H1 (cell line): Measurements from ENCODE around the gene HOOK1. TPM values are rescaled to one million over a fixed set of nuclear protein-coding genes. Genes with fewer than 3 reads are reported as not detected.

ENCODE experiments used
- CTCF ChIA-PET: fragments of 300-600 bp; sonication (Branson Sonifier 250); formaldehyde crosslinking; loops from one replicate; lab custom pipeline; 2021; ENCODE audit not compliant: partially characterized antibody; lab: Charles Lee
- POLR2A ChIA-PET: fragments of 300-600 bp; sonication (Branson Sonifier 250); formaldehyde crosslinking; loops from one replicate; lab custom pipeline; 2021; ENCODE audit warnings: inconsistent platforms; ENCODE audit not compliant: partially characterized antibody; lab: Charles Lee
- DNase-seq, 2 experiments: peaks; one replicate each; pipeline versions ENCODE4 v3.0.0 to v3.0.0-alpha.2; 2010 to 2022; ENCODE audit warnings: low spot score in 2 of 2, low read depth in 1 of 2, mixed read lengths in 1 of 2
- FAIRE-seq: peaks from 2 replicates; lab custom pipeline; 2011; peaks lifted over from hg19 to GRCh38; lab: Jason Lieb, UNC
- H2AFZ ChIP-seq: 2 replicates; pipeline ENCODE4 v1.8.1; 2012; ENCODE audit warnings: low read length, inconsistent platforms
- H2AK5ac ChIP-seq: 2 replicates; pipeline ENCODE4 v1.6.1; 2013; ENCODE audit warnings: low read depth, low read length
- H2BK120ac ChIP-seq: replicated peaks from 2 replicates; pipeline ENCODE3; 2013; ENCODE audit warnings: low read depth, low read length, inconsistent platforms
- H2BK12ac ChIP-seq: 2 replicates; pipeline ENCODE4 v1.6.1; 2013; ENCODE audit warnings: low read depth, low read length
- H2BK15ac ChIP-seq: 2 replicates; pipeline ENCODE4 v1.6.1; 2013; ENCODE audit warnings: low read length
- H2BK20ac ChIP-seq: 2 replicates; pipeline ENCODE4 v1.6.1; 2013; ENCODE audit warnings: low read length
- H2BK5ac ChIP-seq: 2 replicates; pipeline ENCODE4 v1.6.1; 2013; ENCODE audit warnings: low read depth, low read length
- H3K14ac ChIP-seq: 2 replicates; pipeline ENCODE4 v1.6.1; 2013; ENCODE audit warnings: inconsistent platforms; ENCODE audit not compliant: insufficient read length
- H3K18ac ChIP-seq: 2 replicates; pipeline ENCODE4 v1.6.1; 2013; ENCODE audit warnings: low read length; ENCODE audit errors: extremely low read depth
- H3K23ac ChIP-seq: 2 replicates; pipeline ENCODE4 v1.6.1; 2013; ENCODE audit warnings: inconsistent platforms; ENCODE audit not compliant: insufficient read length
- H3K23me2 ChIP-seq: 2 replicates; pipeline ENCODE4 v1.6.1; 2013; ENCODE audit warnings: low read depth, low read length
- H3K27ac ChIP-seq: 2 replicates; pipeline ENCODE4 v1.6.1; 2011; ENCODE audit warnings: low read depth, low read length, inconsistent platforms
- H3K27me3 ChIP-seq, 4 experiments: replicated peaks in 1 of 4; 1 replicate in 1 of 4; 2 replicates in 3 of 4; pipeline versions ENCODE4 v1.6.1 to v1.8.1; 2011 to 2013; ENCODE audit warnings: low read length in 3 of 4, mild to moderate bottlenecking in 3 of 4, inconsistent platforms in 2 of 4, mixed read lengths in 2 of 4, moderate library complexity in 1 of 4; ENCODE audit not compliant: control insufficient read depth in 3 of 4, insufficient read depth in 3 of 4; ENCODE audit errors: extremely low read depth in 1 of 4
- H3K36me3 ChIP-seq, 4 experiments: 2 replicates each; pipeline versions ENCODE4 v1.6.1 to v1.8.1; 2011 to 2013; ENCODE audit warnings: mild to moderate bottlenecking in 4 of 4, low read length in 3 of 4, moderate library complexity in 2 of 4, control low read depth in 1 of 4, inconsistent platforms in 1 of 4; ENCODE audit not compliant: insufficient read depth in 4 of 4, control insufficient read depth in 2 of 4
- H3K4ac ChIP-seq: replicated peaks from 2 replicates; pipeline ENCODE3; 2013; ENCODE audit warnings: low read length, low read depth, mixed read lengths, inconsistent platforms; ENCODE audit not compliant: insufficient read length
- H3K4me1 ChIP-seq, 4 experiments: replicated peaks in 1 of 4; 1 replicate in 1 of 4; 2 replicates in 3 of 4; pipeline versions ENCODE4 v1.6.1 to v1.8.1; 2011 to 2013; ENCODE audit warnings: low read length in 3 of 4, inconsistent platforms in 2 of 4, mixed read lengths in 1 of 4; ENCODE audit not compliant: insufficient read depth in 4 of 4, control insufficient read depth in 3 of 4
- H3K4me2 ChIP-seq, 2 experiments: 2 replicates each; pipeline versions ENCODE4 v1.6.1 to v1.8.1; 2011 to 2013; ENCODE audit warnings: low read depth in 2 of 2, low read length in 2 of 2, control low read depth in 1 of 2, inconsistent platforms in 1 of 2, mild to moderate bottlenecking in 1 of 2; ENCODE audit not compliant: insufficient read depth in 1 of 2
- H3K4me3 ChIP-seq, 4 experiments: fragments of 200-600, 300-600 bp in 1 of 4; sonication (generic), shearing (Covaris generic), sonication (Bioruptor Twin) in 1 of 4; 2 replicates each; pipeline versions ENCODE4 v1.5.1 to v1.8.1; 2011 to 2016; ENCODE audit warnings: low read length in 4 of 4, low read depth in 3 of 4, control low read depth in 2 of 4, inconsistent platforms in 2 of 4, mild to moderate bottlenecking in 2 of 4, mixed read lengths in 1 of 4, moderate library complexity in 1 of 4; ENCODE audit not compliant: insufficient read depth in 2 of 4; ENCODE audit errors: extremely low read depth in 1 of 4
- H3K56ac ChIP-seq: replicated peaks from 2 replicates; pipeline ENCODE3; 2013; ENCODE audit warnings: low read depth, mild to moderate bottlenecking, mixed read lengths, low read length, inconsistent platforms; ENCODE audit not compliant: insufficient read length
- H3K79me1 ChIP-seq: 2 replicates; pipeline ENCODE4 v1.6.1; 2013; ENCODE audit warnings: low read depth, low read length, control low read depth
- H3K79me2 ChIP-seq, 2 experiments: 2 replicates each; pipeline versions ENCODE4 v1.6.1 to v1.8.1; 2012 to 2013; ENCODE audit warnings: low read length in 2 of 2, mild to moderate bottlenecking in 2 of 2, inconsistent platforms in 1 of 2; ENCODE audit not compliant: insufficient read depth in 2 of 2, control insufficient read depth in 1 of 2
- H3K9ac ChIP-seq, 4 experiments: replicated peaks in 1 of 4; 1 replicate in 1 of 4; 2 replicates in 3 of 4; pipeline versions ENCODE4 v1.6.1 to v1.8.1; 2011 to 2013; ENCODE audit warnings: low read depth in 3 of 4, low read length in 3 of 4, control low read depth in 2 of 4, mild to moderate bottlenecking in 2 of 4, moderate library complexity in 2 of 4, inconsistent platforms in 1 of 4; ENCODE audit errors: extremely low read depth in 1 of 4
- H3K9me3 ChIP-seq, 2 experiments: 2 replicates each; pipeline versions ENCODE4 v1.6.1 to v1.8.1; 2012 to 2013; ENCODE audit warnings: mild to moderate bottlenecking in 2 of 2, moderate library complexity in 2 of 2, control low read depth in 1 of 2, inconsistent platforms in 1 of 2, low read depth in 1 of 2, low read length in 1 of 2, mixed read lengths in 1 of 2; ENCODE audit not compliant: insufficient read depth in 2 of 2
- H4K20me1 ChIP-seq, 2 experiments: replicated peaks in 1 of 2; 2 replicates each; pipeline versions ENCODE3 to v1.8.1; 2011 to 2013; ENCODE audit warnings: inconsistent platforms in 2 of 2, low read length in 2 of 2, mild to moderate bottlenecking in 1 of 2; ENCODE audit not compliant: insufficient read depth in 2 of 2, control insufficient read depth in 1 of 2
- H4K5ac ChIP-seq: 2 replicates; pipeline ENCODE4 v1.6.1; 2013; ENCODE audit warnings: low read length, low read depth, mixed read lengths, inconsistent platforms; ENCODE audit not compliant: insufficient read length
- H4K8ac ChIP-seq: 2 replicates; pipeline ENCODE4 v1.8.0; 2013; ENCODE audit warnings: mild to moderate bottlenecking, moderate library complexity, low read length, inconsistent platforms; ENCODE audit not compliant: insufficient read depth; ENCODE audit errors: extremely low read depth
- H4K91ac ChIP-seq: replicated peaks from 2 replicates; pipeline ENCODE3; 2013; ENCODE audit warnings: low read length, mixed read lengths, inconsistent platforms; ENCODE audit not compliant: insufficient read length
- CEBPB ChIP-seq: IDR thresholded peaks from 2 replicates; pipeline ENCODE4 v1.6.1; 2012; ENCODE audit warnings: low read depth, low read length
- CHD1 ChIP-seq: IDR thresholded peaks from 2 replicates; pipeline ENCODE4 v1.6.1; 2012; ENCODE audit warnings: low read depth, low read length, improper control_type of control experiment
- CTCF ChIP-seq, 3 experiments: IDR thresholded peaks; 1 replicate in 2 of 3; 2 replicates in 1 of 3; pipeline versions ENCODE4 v1.5.1 to v1.6.1; 2011; ENCODE audit warnings: low read length in 3 of 3, mild to moderate bottlenecking in 3 of 3, inconsistent platforms in 2 of 3, low read depth in 1 of 3, moderate library complexity in 1 of 3; ENCODE audit not compliant: insufficient read depth in 1 of 3; ENCODE audit errors: control extremely low read depth in 1 of 3
- E2F6 ChIP-seq: IDR thresholded peaks from 2 replicates; pipeline ENCODE4 v1.6.1; 2012; ENCODE audit warnings: inconsistent platforms
- GTF2F1 ChIP-seq: IDR thresholded peaks from 2 replicates; pipeline ENCODE4 v1.6.1; 2012; ENCODE audit warnings: low read depth, low read length, improper control_type of control experiment, borderline replicate concordance
- JUN ChIP-seq: IDR thresholded peaks from 2 replicates; pipeline ENCODE4 v1.6.1; 2011; ENCODE audit warnings: low read depth, mild to moderate bottlenecking, improper control_type of control experiment, low read length
- SRF ChIP-seq: IDR thresholded peaks from 2 replicates; pipeline ENCODE4 v1.6.1; 2011; ENCODE audit warnings: mild to moderate bottlenecking, low read depth, low read length, moderate library complexity
- TCF12 ChIP-seq: IDR thresholded peaks from 2 replicates; pipeline ENCODE4 v1.6.1; 2011; ENCODE audit warnings: low read depth, mild to moderate bottlenecking, low read length
- YY1 ChIP-seq: IDR thresholded peaks from 2 replicates; pipeline ENCODE4 v1.6.1; 2011; ENCODE audit warnings: low read depth, mild to moderate bottlenecking, low read length
- ZNF274 ChIP-seq: IDR thresholded peaks from 2 replicates; pipeline ENCODE4 v1.7.0; 2012; ENCODE audit warnings: low read length, borderline replicate concordance; ENCODE audit errors: extremely low read depth
- WGBS, 2 experiments: shearing (Covaris generic) in 1 of 2; methylation state at CpG; one replicate each; pipeline versions ENCODE4 v1.1.6 to v1.1.7; 2013 to 2015; ENCODE audit warnings: low lambda C conversion rate in 2 of 2, mixed read lengths in 2 of 2, inconsistent platforms in 1 of 2, low coverage in 1 of 2, missing lambda C conversion rate in 1 of 2; ENCODE audit not compliant: insufficient replicate concordance in 2 of 2, insufficient coverage in 1 of 2, insufficient read length in 1 of 2; ENCODE audit errors: extremely low coverage in 1 of 2, missing lambda C conversion rate in 1 of 2; 5-methylcytosine and 5-hydroxymethylcytosine counted together
- polyA plus RNA-seq, 7 experiments: library from polyadenylated mRNA; depleted of rRNA in 3 of 7; stranded (reverse) in 5 of 7; unstranded in 2 of 7; fragments of >200 nt in 5 of 7; fragments of 200-250 nt in 2 of 7; gene quantifications; 1 replicate in 5 of 7; 2 replicates in 1 of 7; 4 replicates in 1 of 7; pipeline versions ENCODE4 v1.2.1 to v1.2.3, GENCODE V29; 2011 to 2013; ENCODE audit warnings: missing spikeins in 2 of 7, mixed read lengths in 2 of 7
- total RNA-seq: library from RNA; stranded (reverse); fragmentation: NEBNext Ultra II Directional; extraction: Animal tissue kit (Norgen Biotek cat#: 25700); gene quantifications from 2 replicates; pipeline ENCODE4 v1.2.1, GENCODE V29; 2021

HOOK1 gene
- total and polyA plus RNA-seq, 2 of the 8 experiments (the other 6 are each of a cell fraction or from before 2014, with no cell fraction given): 5.6 to 34.5 TPM

- Histone ChIP-seq H2BK15ac (no peak overlapping the region), H3K27ac (no peak overlapping the region), H3K79me2 (0 out of 4 replicates have a peak, but pooled peaks cover 0 to 3% of the 10 kb centered on the region in 2 experiments), H2AFZ (no peak overlapping the region), H3K18ac (no peak overlapping the region), H3K4me3 (no peak overlapping the region), H4K8ac (no peak overlapping the region), H3K79me1 (no peaks in the 10 kb centered on the region), H3K27me3 (no peaks in the 10 kb centered on the region), H3K14ac (no peak overlapping the region), H3K4me2 (no peak overlapping the region), H2BK120ac (no peak overlapping the region), H3K4ac (no peak overlapping the region), H3K9ac (no peak overlapping the region), H3K23ac (no peak overlapping the region), H3K23me2 (no peaks in the 10 kb centered on the region), H2BK20ac (no peak overlapping the region), H2BK12ac (no peak overlapping the region), H3K9me3 (no peaks in the 10 kb centered on the region), H4K5ac (no peak overlapping the region), H4K20me1 (no peaks in the 10 kb centered on the region), H2BK5ac (no peak overlapping the region), H4K91ac (no peak overlapping the region), H3K56ac (no peak overlapping the region), H3K4me1 (peaks cover 0 to 3% (median 0%) of the 10 kb centered on the region in 4 experiments; a peak in 2 of 7 replicates), H2AK5ac (no peak overlapping the region), H3K36me3 (peaks cover 2 to 7% (median 2%) of the 10 kb centered on the region in 4 experiments; a peak in 4 of 8 replicates)
- ChIA-PET CTCF (interaction anchor here (0.8 to 1.4 kb wide), 2 partner anchors 21 to 90 kb away, joined by 3 to 5 read pairs; no protein-coding TSS in a partner anchor), POLR2A (no interaction called here)
- WGBS, 2 experiments: 91% methylated on average over 5 of the region's 5 CpGs; no CpG with 5 or more reads in 1 of the 2 experiments
- DNase-seq (no peak), FAIRE-seq (no peak)
- TF ChIP-seq E2F6 (no peak), CHD1 (no peak), YY1 (no peak), CTCF (IDR thresholded peaks at IDR 0.05; ENCODE audit: control extremely low read depth in 1 of 3, insufficient read depth in 1 of 3, low read depth in 1 of 3, low read length in 3 of 3) (no peak), ZNF274 (no peak), GTF2F1 (no peak), TCF12 (no peak), CEBPB (no peak), JUN (no peak), SRF (no peak)
Measured at GRCh38 chr1:59857679-59858354, 43.1 kb downstream of the HOOK1 start.
